KMS-11 (cell line): ENCODE data around the gene CCHCR1.

ENCODE experiments used
- H2AFZ ChIP-seq: fragments of 200-600 bp; sonication (generic); 2 replicates; pipeline ENCODE4 v1.6.1; 2016; ENCODE audit warnings: antibody characterized with exemption, mixed run types, low read depth
- H3K27ac ChIP-seq: fragments of 200-600 bp; sonication (generic); 2 replicates; pipeline ENCODE4 v1.6.1; 2016; ENCODE audit warnings: mild to moderate bottlenecking, mixed run types
- H3K27me3 ChIP-seq: fragments of 200-600 bp; sonication (generic); 2 replicates; pipeline ENCODE4 v1.6.1; 2017; ENCODE audit warnings: mild to moderate bottlenecking, low read depth, mixed run types, moderate library complexity; ENCODE audit not compliant: insufficient read depth
- H3K36me3 ChIP-seq: fragments of 200-600 bp; sonication (generic); 2 replicates; pipeline ENCODE4 v1.6.1; 2017; ENCODE audit warnings: mild to moderate bottlenecking, mixed run types; ENCODE audit not compliant: insufficient read depth
- H3K4me1 ChIP-seq: fragments of 200-600 bp; sonication (generic); 2 replicates; pipeline ENCODE4 v1.6.1; 2016; ENCODE audit warnings: mild to moderate bottlenecking, low read depth, mixed run types; ENCODE audit not compliant: poor library complexity, severe bottlenecking
- H3K4me2 ChIP-seq: fragments of 200-600 bp; sonication (generic); 2 replicates; pipeline ENCODE4 v1.7.0; 2016; ENCODE audit warnings: mild to moderate bottlenecking, mixed run types
- H3K4me3 ChIP-seq: fragments of 200-600 bp; sonication (generic); IDR thresholded peaks from 2 replicates; pipeline ENCODE4 v1.6.1; 2017; ENCODE audit warnings: low read depth, low read length, mixed read lengths; ENCODE audit not compliant: insufficient read depth
- H3K79me2 ChIP-seq: fragments of 200-600 bp; sonication (generic); 2 replicates; pipeline ENCODE4 v1.6.1; 2016; ENCODE audit warnings: low read depth, mixed run types; ENCODE audit not compliant: insufficient read depth
- H3K9ac ChIP-seq: fragments of 200-600 bp; sonication (generic); 2 replicates; pipeline ENCODE4 v1.6.1; 2016; ENCODE audit warnings: mild to moderate bottlenecking, mixed run types
- H4K20me1 ChIP-seq: fragments of 200-600 bp; sonication (generic); 2 replicates; pipeline ENCODE4 v1.6.1; 2016; ENCODE audit warnings: mild to moderate bottlenecking, mixed run types; ENCODE audit not compliant: insufficient read depth
- CTCF ChIP-seq: fragments of 200-600 bp; sonication (generic); conservative IDR thresholded peaks from 2 replicates; pipeline ENCODE4 v1.6.1; 2017; ENCODE audit warnings: low read depth, mild to moderate bottlenecking, antibody characterized with exemption, low read length, moderate library complexity, mixed read lengths

CCHCR1 gene

GRCh38 chr6:31110825-31111582 lies 46.6 kb downstream of the CCHCR1 start:
- no peak for TF ChIP-seq CTCF
- H3K27me3 ChIP-seq, result peaks cover 24% of the 10 kb centered on the region
- no peaks in the 10 kb centered on the region for H3K4me1 ChIP-seq
- no peak overlapping the region for H3K9ac ChIP-seq
- H3K4me2 ChIP-seq, result no peak overlapping the region
- H3K27ac ChIP-seq, result no peak overlapping the region
- H4K20me1 ChIP-seq, result no peaks in the 10 kb centered on the region
- H3K36me3 ChIP-seq, result no peaks in the 10 kb centered on the region
- no peaks in the 10 kb centered on the region for H3K79me2 ChIP-seq
- no peak overlapping the region for H3K4me3 ChIP-seq
- no peak overlapping the region for H2AFZ ChIP-seq

GRCh38 chr6:31107052-31107451 lies 50.5 kb downstream of the CCHCR1 start:
- no peak overlapping the region for H3K27ac ChIP-seq
- no peak overlapping the region for H3K4me2 ChIP-seq
- H3K4me3 ChIP-seq, result no peak overlapping the region
- no peaks in the 10 kb centered on the region for H4K20me1 ChIP-seq
- no peak overlapping the region for H3K9ac ChIP-seq
- TF ChIP-seq CTCF, result no peak
- H3K79me2 ChIP-seq, result no peaks in the 10 kb centered on the region
- peaks cover 13% of the 10 kb centered on the region for H3K27me3 ChIP-seq
- H3K4me1 ChIP-seq, result no peaks in the 10 kb centered on the region
- no peaks in the 10 kb centered on the region for H3K36me3 ChIP-seq
- no peak overlapping the region for H2AFZ ChIP-seq

- no peak for TF ChIP-seq CTCF
- H4K20me1 ChIP-seq, result no peaks in the 10 kb centered on the region
- no peaks in the 10 kb centered on the region for H3K27me3 ChIP-seq
- no peak overlapping the region for H3K4me3 ChIP-seq
- H3K9ac ChIP-seq, result no peak overlapping the region
- no peak overlapping the region for H3K27ac ChIP-seq
- no peaks in the 10 kb centered on the region for H3K36me3 ChIP-seq
- no peak overlapping the region for H3K4me2 ChIP-seq
- H3K79me2 ChIP-seq, result no peaks in the 10 kb centered on the region
- H3K4me1 ChIP-seq, result no peaks in the 10 kb centered on the region
- no peak overlapping the region for H2AFZ ChIP-seq
These were observed 54.5 kb downstream of the CCHCR1 start for GRCh38 chr6:31103136-31103535.

GRCh38 chr6:31098449-31098938 lies 59.1 kb downstream of the CCHCR1 start:
- TF ChIP-seq CTCF, result no peak
- no peak overlapping the region for H3K9ac ChIP-seq

More at GRCh38 chr6:31098449-31098938, 59.1 kb downstream of the CCHCR1 start:
- no peak overlapping the region for H2AFZ ChIP-seq
- H3K79me2 ChIP-seq, result no peaks in the 10 kb centered on the region
- H3K4me3 ChIP-seq, result no peak overlapping the region
- no peak overlapping the region for H3K4me2 ChIP-seq
- no peak overlapping the region for H3K27ac ChIP-seq
- no peaks in the 10 kb centered on the region for H4K20me1 ChIP-seq
- H3K36me3 ChIP-seq, result no peaks in the 10 kb centered on the region
- H3K4me1 ChIP-seq, result no peaks in the 10 kb centered on the region
- no peaks in the 10 kb centered on the region for H3K27me3 ChIP-seq
